SK-N-SH treated with all-trans-retinoic acid at 6 μM for 48 hours (cell line): ENCODE data around the gene TMEM167B.

Source experiments
- ATAC-seq: fragments of 200-7000 bp; cut with Tn5 transposase; 3 replicates; pipeline ENCODE4 v1.9.1; 2020; ENCODE audit warnings: mild to moderate bottlenecking, moderate library complexity
- ARNTL ChIP-seq: fragments of 450-650 bp; formaldehyde crosslinking; IDR thresholded peaks from 2 replicates; pipeline ENCODE4 v1.5.0; 2020; ENCODE audit warnings: low read depth, mild to moderate bottlenecking, moderate library complexity, borderline replicate concordance
- BACH2 ChIP-seq: fragments of 250-450 bp; sonication (Bioruptor Pico); IDR thresholded peaks from 2 replicates; pipeline ENCODE4 v1.9.0; 2021; ENCODE audit warnings: mild to moderate bottlenecking, borderline replicate concordance
- CREB5 ChIP-seq: fragments of 250-450 bp; sonication (Bioruptor Pico); IDR thresholded peaks from 2 replicates; pipeline ENCODE4 v1.5.1; 2020; ENCODE audit warnings: low read depth, mild to moderate bottlenecking, moderate library complexity
- CSDC2 ChIP-seq: fragments of 250-450 bp; sonication (Bioruptor Pico); IDR thresholded peaks from 2 replicates; pipeline ENCODE4 v1.5.0; 2020; ENCODE audit warnings: mild to moderate bottlenecking, moderate library complexity
- CSRNP3 ChIP-seq: fragments of 250-450 bp; sonication (Bioruptor Pico); IDR thresholded peaks from 2 replicates; pipeline ENCODE4 v1.5.1; 2021; ENCODE audit warnings: mild to moderate bottlenecking, moderate library complexity
- ESRRG ChIP-seq: fragments of 250-450 bp; sonication (Bioruptor Pico); IDR thresholded peaks from 2 replicates; pipeline ENCODE4 v1.6.1; 2021; ENCODE audit warnings: mild to moderate bottlenecking
- ISL1 ChIP-seq: fragments of 250-450 bp; sonication (Bioruptor Pico); IDR thresholded peaks from 2 replicates; pipeline ENCODE4 v2.1.2; 2022; ENCODE audit warnings: mild to moderate bottlenecking, moderate library complexity
- OSR1 ChIP-seq: fragments of 250-450 bp; sonication (Bioruptor Pico); IDR thresholded peaks from 2 replicates; pipeline ENCODE4 v1.8.0; 2022; ENCODE audit warnings: moderate library complexity, mild to moderate bottlenecking, inconsistent platforms
- PATZ1 ChIP-seq: fragments of 250-450 bp; sonication (Bioruptor Pico); IDR thresholded peaks from 2 replicates; pipeline ENCODE4 v1.8.0; 2020; ENCODE audit warnings: mild to moderate bottlenecking, moderate library complexity, borderline replicate concordance
- POU6F1 ChIP-seq: fragments of 250-450 bp; sonication (Bioruptor Pico); IDR thresholded peaks from 2 replicates; pipeline ENCODE4 v1.8.0; 2021; ENCODE audit warnings: low read depth, mild to moderate bottlenecking, moderate library complexity, borderline replicate concordance
- PPARA ChIP-seq: fragments of 250-450 bp; sonication (Bioruptor Pico); IDR thresholded peaks from 2 replicates; pipeline ENCODE4 v1.5.0; 2020; ENCODE audit warnings: mild to moderate bottlenecking, borderline replicate concordance
- RARB ChIP-seq: fragments of 250-450 bp; sonication (Bioruptor Pico); IDR thresholded peaks from 2 replicates; pipeline ENCODE4 v1.8.0; 2021; ENCODE audit warnings: mild to moderate bottlenecking, moderate library complexity
- SNAI2 ChIP-seq: fragments of 250-450 bp; sonication (Bioruptor Pico); IDR thresholded peaks from 2 replicates; pipeline ENCODE4 v1.5.0; 2020; ENCODE audit warnings: mild to moderate bottlenecking, moderate library complexity
- TCF4 ChIP-seq: fragments of 250-450 bp; sonication (Bioruptor Pico); IDR thresholded peaks from 2 replicates; pipeline ENCODE4 v1.8.0; 2021; ENCODE audit warnings: mild to moderate bottlenecking, moderate library complexity, borderline replicate concordance
- TOX ChIP-seq: fragments of 250-450 bp; sonication (Bioruptor Pico); IDR thresholded peaks from 2 replicates; pipeline ENCODE4 v1.8.0; 2021; ENCODE audit warnings: mild to moderate bottlenecking, moderate library complexity, borderline replicate concordance
- TSHZ2 ChIP-seq: fragments of 250-450 bp; sonication (Bioruptor Pico); IDR thresholded peaks from 2 replicates; pipeline ENCODE4 v1.5.0; 2020; ENCODE audit warnings: mild to moderate bottlenecking, moderate library complexity
- ZC3H10 ChIP-seq: fragments of 250-450 bp; sonication (Bioruptor Pico); IDR thresholded peaks from 2 replicates; pipeline ENCODE4 v1.5.1; 2021; ENCODE audit warnings: mild to moderate bottlenecking, moderate library complexity
- ZFP3 ChIP-seq: fragments of 250-450 bp; sonication (Bioruptor Pico); IDR thresholded peaks from 2 replicates; pipeline ENCODE4 v1.5.0; 2020; ENCODE audit warnings: mild to moderate bottlenecking, moderate library complexity
- ZFP30 ChIP-seq: fragments of 450-650 bp; formaldehyde crosslinking; IDR thresholded peaks from 2 replicates; pipeline ENCODE4 v1.5.0; 2022; ENCODE audit warnings: mild to moderate bottlenecking, moderate library complexity
- ZNF565 ChIP-seq: fragments of 450-650 bp; formaldehyde crosslinking; conservative IDR thresholded peaks from 2 replicates; pipeline ENCODE4 v1.5.0; 2020; ENCODE audit warnings: low read depth, mild to moderate bottlenecking, moderate library complexity
- ZNF70 ChIP-seq: fragments of 450-650 bp; formaldehyde crosslinking; IDR thresholded peaks from 2 replicates; pipeline ENCODE4 v1.5.0; 2020; ENCODE audit warnings: mild to moderate bottlenecking, moderate library complexity
- ZNF8 ChIP-seq: fragments of 450-650 bp; formaldehyde crosslinking; IDR thresholded peaks from 2 replicates; pipeline ENCODE4 v1.5.0; 2020; ENCODE audit warnings: mild to moderate bottlenecking, moderate library complexity

TMEM167B gene

GRCh38 chr1:109114342-109114674 lies 23.7 kb downstream of the TMEM167B start:
- ATAC-seq, result no peak
- no peak for TF ChIP-seq ZFP3 (CRISPR knock-in tag)
- no peak for TF ChIP-seq CREB5
- TF ChIP-seq RARB (CRISPR knock-in tag), result no peak
- TF ChIP-seq BACH2 (CRISPR knock-in tag), result no peak
- TF ChIP-seq PPARA (CRISPR knock-in tag), result no peak
- no peak for TF ChIP-seq ZNF70 (CRISPR knock-in tag)
- no peak for TF ChIP-seq PATZ1 (CRISPR knock-in tag)
- TF ChIP-seq SNAI2 (CRISPR knock-in tag), result no peak
- TF ChIP-seq CSRNP3 (CRISPR knock-in tag), result no peak
- TF ChIP-seq ZNF565 (CRISPR knock-in tag), result no peak
- TF ChIP-seq ZC3H10 (CRISPR knock-in tag), result no peak
- TF ChIP-seq ZFP30 (CRISPR knock-in tag), result no peak
- TF ChIP-seq OSR1 (CRISPR knock-in tag), result no peak
- TF ChIP-seq ESRRG, result no peak
- TF ChIP-seq ZNF8 (CRISPR knock-in tag), result no peak

GRCh38 chr1:109115685-109116084 lies 25.1 kb downstream of the TMEM167B start:
- TF ChIP-seq ZFP3 (CRISPR knock-in tag), result no peak
- no peak for TF ChIP-seq TCF4 (CRISPR knock-in tag)
- no peak for TF ChIP-seq OSR1 (CRISPR knock-in tag)
- no peak for TF ChIP-seq CREB5
- TF ChIP-seq RARB (CRISPR knock-in tag), result no peak
- no peak for TF ChIP-seq PATZ1 (CRISPR knock-in tag)
- TF ChIP-seq CSRNP3 (CRISPR knock-in tag), result no peak
- no peak for TF ChIP-seq CSDC2
- no peak for TF ChIP-seq ZNF565 (CRISPR knock-in tag)
- ATAC-seq, result no peak

GRCh38 chr1:109116286-109116685 lies 25.7 kb downstream of the TMEM167B start:
- no peak for ATAC-seq
- TF ChIP-seq TCF4 (CRISPR knock-in tag) (no peak), ZC3H10 (CRISPR knock-in tag) (no peak), TSHZ2 (CRISPR knock-in tag) (no peak), ZNF8 (CRISPR knock-in tag) (no peak), POU6F1 (CRISPR knock-in tag) (no peak), ARNTL (CRISPR knock-in tag) (no peak), ISL1 (CRISPR knock-in tag) (no peak), TOX (no peak), PATZ1 (CRISPR knock-in tag) (no peak), PPARA (CRISPR knock-in tag) (no peak), CSDC2 (no peak), BACH2 (CRISPR knock-in tag) (no peak)
